KMS-11 (cell line): ENCODE results near the gene CENPX.

ENCODE experiments used
- H2AFZ ChIP-seq: fragments of 200-600 bp; sonication (generic); 2 replicates; pipeline ENCODE4 v1.6.1; 2016; ENCODE audit warnings: antibody characterized with exemption, mixed run types, low read depth
- H3K27ac ChIP-seq: fragments of 200-600 bp; sonication (generic); 2 replicates; pipeline ENCODE4 v1.6.1; 2016; ENCODE audit warnings: mild to moderate bottlenecking, mixed run types
- H3K27me3 ChIP-seq: fragments of 200-600 bp; sonication (generic); 2 replicates; pipeline ENCODE4 v1.6.1; 2017; ENCODE audit warnings: mild to moderate bottlenecking, low read depth, mixed run types, moderate library complexity; ENCODE audit not compliant: insufficient read depth
- H3K36me3 ChIP-seq: fragments of 200-600 bp; sonication (generic); 2 replicates; pipeline ENCODE4 v1.6.1; 2017; ENCODE audit warnings: mild to moderate bottlenecking, mixed run types; ENCODE audit not compliant: insufficient read depth
- H3K4me1 ChIP-seq: fragments of 200-600 bp; sonication (generic); 2 replicates; pipeline ENCODE4 v1.6.1; 2016; ENCODE audit warnings: mild to moderate bottlenecking, low read depth, mixed run types; ENCODE audit not compliant: poor library complexity, severe bottlenecking
- H3K4me2 ChIP-seq: fragments of 200-600 bp; sonication (generic); 2 replicates; pipeline ENCODE4 v1.7.0; 2016; ENCODE audit warnings: mild to moderate bottlenecking, mixed run types
- H3K4me3 ChIP-seq: fragments of 200-600 bp; sonication (generic); IDR thresholded peaks from 2 replicates; pipeline ENCODE4 v1.6.1; 2017; ENCODE audit warnings: low read depth, low read length, mixed read lengths; ENCODE audit not compliant: insufficient read depth
- H3K79me2 ChIP-seq: fragments of 200-600 bp; sonication (generic); 2 replicates; pipeline ENCODE4 v1.6.1; 2016; ENCODE audit warnings: low read depth, mixed run types; ENCODE audit not compliant: insufficient read depth
- H3K9ac ChIP-seq: fragments of 200-600 bp; sonication (generic); 2 replicates; pipeline ENCODE4 v1.6.1; 2016; ENCODE audit warnings: mild to moderate bottlenecking, mixed run types
- H4K20me1 ChIP-seq: fragments of 200-600 bp; sonication (generic); 2 replicates; pipeline ENCODE4 v1.6.1; 2016; ENCODE audit warnings: mild to moderate bottlenecking, mixed run types; ENCODE audit not compliant: insufficient read depth
- CTCF ChIP-seq: fragments of 200-600 bp; sonication (generic); conservative IDR thresholded peaks from 2 replicates; pipeline ENCODE4 v1.6.1; 2017; ENCODE audit warnings: low read depth, mild to moderate bottlenecking, antibody characterized with exemption, low read length, moderate library complexity, mixed read lengths

Gene CENPX

GRCh38 chr17:81976332-81977210 is 46.1 kb downstream of the CENPX start:
- Histone ChIP-seq H3K27me3 (peaks cover 19% of the 10 kb centered on the region; the same call in 1 of the 2 replicates), H4K20me1 (no peaks in the 10 kb centered on the region), H3K36me3 (no peaks in the 10 kb centered on the region), H3K4me2 (peak overlapping the region; percentile 95), H3K27ac (peak overlapping the region; percentile 87), H3K4me1 (peaks cover 46% of the 10 kb centered on the region), H3K79me2 (no peaks in the 10 kb centered on the region), H2AFZ (peak overlapping the region; percentile 95), H3K4me3 (no peak overlapping the region), H3K9ac (peak overlapping the region; percentile 95)
- TF ChIP-seq CTCF, result no peak

GRCh38 chr17:81973432-81973831 is 49.2 kb downstream of the CENPX start:
- no peak overlapping the region for H3K9ac ChIP-seq
- H3K79me2 ChIP-seq, result no peaks in the 10 kb centered on the region
- H3K4me2 ChIP-seq, result no peak overlapping the region
- no peaks in the 10 kb centered on the region for H4K20me1 ChIP-seq
- TF ChIP-seq CTCF, result no peak
- H3K4me1 ChIP-seq, result peaks cover 15% of the 10 kb centered on the region
- H3K36me3 ChIP-seq, result no peaks in the 10 kb centered on the region
- H3K4me3 ChIP-seq, result no peak overlapping the region
- H3K27ac ChIP-seq, result no peak overlapping the region
- H3K27me3 ChIP-seq, result peaks cover 19% of the 10 kb centered on the region; the same call in 1 of the 2 replicates
- H2AFZ ChIP-seq, result no peak overlapping the region

- H3K4me3 ChIP-seq, result no peak overlapping the region
- no peaks in the 10 kb centered on the region for H4K20me1 ChIP-seq
- H3K79me2 ChIP-seq, result no peaks in the 10 kb centered on the region
- H3K27me3 ChIP-seq, result peaks cover 40% of the 10 kb centered on the region; the same call in 1 of the 2 replicates
- peaks cover 14% of the 10 kb centered on the region for H3K4me1 ChIP-seq
- no peaks in the 10 kb centered on the region for H3K36me3 ChIP-seq
- H2AFZ ChIP-seq, result no peak overlapping the region
- no peak overlapping the region for H3K4me2 ChIP-seq
- TF ChIP-seq CTCF, result no peak
- H3K9ac ChIP-seq, result no peak overlapping the region
- H3K27ac ChIP-seq, result no peak overlapping the region
Measured at GRCh38 chr17:81968850-81969812, 53.5 kb downstream of the CENPX start.
